Glomerular visceral epithelial cell (primary cell): ENCODE data around the gene AS3MT.
A peak's percentile ranks its signal among the peaks of the same experiment; 100 is the strongest.
"Not testable (repeated sequence)": the region's sequence is repeated elsewhere in the genome, so short reads cannot be mapped to it uniquely, and the experiment has no call there.

Experiments
- DNase-seq: peaks from one replicate; pipeline ENCODE4 v3.0.0-alpha.2; 2016; ENCODE audit errors: extremely low spot score

AS3MT gene

GRCh38 chr10:102869258-102870198 is at the start of gene AS3MT:
TSS of gene AS3MT (plus strand) at chr10:102869470. CDS start at chr10:102869593, 123 bp downstream.
- peak; percentile 48 for DNase-seq

- not testable (repeated sequence) for DNase-seq
Measured at GRCh38 chr10:102820008-102820407, 49.3 kb upstream of the AS3MT start.

- no peak for DNase-seq
Measured at GRCh38 chr10:102822222-102822621, 47.0 kb upstream of the AS3MT start.

- no peak for DNase-seq
Measured at GRCh38 chr10:102824664-102825063, 44.6 kb upstream of the AS3MT start.

GRCh38 chr10:102826148-102826796 is 43.0 kb upstream of the AS3MT start:
- DNase-seq, result no peak

- DNase-seq, result no peak
Measured at GRCh38 chr10:102827597-102827975, 41.7 kb upstream of the AS3MT start.

- DNase-seq, result peak; percentile 8
Measured at GRCh38 chr10:102831322-102832071, 37.8 kb upstream of the AS3MT start.

GRCh38 chr10:102832248-102832647 is 37.0 kb upstream of the AS3MT start:
- DNase-seq, result no peak

- DNase-seq, result no peak
Measured at GRCh38 chr10:102832987-102833386, 36.3 kb upstream of the AS3MT start.

- DNase-seq, result no peak
Measured at GRCh38 chr10:102834143-102834542, 35.1 kb upstream of the AS3MT start.

GRCh38 chr10:102835007-102835482 is 34.2 kb upstream of the AS3MT start:
- peak; percentile 76 for DNase-seq

GRCh38 chr10:102837230-102837721 is 32.0 kb upstream of the AS3MT start, which contains the start of gene CYP17A1:
TSS of gene CYP17A1 (minus strand) at chr10:102837413. CDS start at chr10:102837361, 52 bp downstream.
- peak; percentile 93 for DNase-seq

- not testable (repeated sequence) for DNase-seq
Measured at GRCh38 chr10:102838276-102838927, 30.9 kb upstream of the AS3MT start.

- DNase-seq, result no peak
Measured at GRCh38 chr10:102841827-102842345, 27.4 kb upstream of the AS3MT start.

GRCh38 chr10:102843139-102843538 is 26.1 kb upstream of the AS3MT start:
- not testable (repeated sequence) for DNase-seq

- DNase-seq, result not testable (repeated sequence)
Measured at GRCh38 chr10:102844190-102844776, 25.0 kb upstream of the AS3MT start.

GRCh38 chr10:102845352-102845902 is 23.8 kb upstream of the AS3MT start:
- no peak for DNase-seq

- DNase-seq, result no peak
Measured at GRCh38 chr10:102850025-102850518, 19.2 kb upstream of the AS3MT start.

- not testable (repeated sequence) for DNase-seq
Measured at GRCh38 chr10:102853237-102853636, 16.0 kb upstream of the AS3MT start.
